Measurements from ENCODE around the gene SMNDC1. TPM values are rescaled to one million over a fixed set of nuclear protein-coding genes. Genes with fewer than 3 reads are reported as not detected.

The SMNDC1 gene
- total and polyA plus RNA-seq, 7 donors: 16.3 to 38.0 (median 24.4) TPM

DNA sequence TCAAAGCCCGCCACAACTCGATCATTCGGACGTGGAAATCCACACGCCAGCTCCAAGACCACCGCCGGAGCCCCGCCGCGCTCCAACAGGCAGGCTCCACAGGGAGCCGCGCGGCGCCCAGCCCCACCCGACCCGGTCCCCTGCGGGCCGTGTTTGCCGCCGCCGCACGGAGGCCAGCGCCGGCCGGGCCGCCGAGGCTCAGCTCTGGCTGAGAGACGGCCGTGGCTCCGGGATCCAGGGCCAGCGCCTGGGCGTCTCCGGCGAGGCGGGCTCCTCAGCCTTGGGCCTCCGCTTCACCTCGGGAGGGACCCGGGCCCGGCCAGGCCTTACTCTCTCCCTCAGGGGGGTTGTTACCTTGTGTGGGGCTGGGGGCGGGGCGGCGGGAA is 333 bp downstream of the SMNDC1 start:
- Histone ChIP-seq H3K4me1 (peaks cover 56% of the 10 kb centered on the region), H3K27me3 (ENCODE audit: insufficient read depth in 3 of 3, low read length in 2 of 3) (no peaks in the 10 kb centered on the region), H3K27ac (peak overlapping the region; percentile 88), H3K36me3 (ENCODE audit: insufficient read depth in 1 of 2, low read depth in 1 of 2) (peaks cover 7 to 41% of the 10 kb centered on the region in 2 donors), H3K9me3 (no peaks in the 10 kb centered on the region), H3K4me3 (peak overlapping the region; percentile 74)
- ATAC-seq (peak; percentile 69 to 80 (median 71)), DNase-seq (no peak)
- TF ChIP-seq, protein P1, sequence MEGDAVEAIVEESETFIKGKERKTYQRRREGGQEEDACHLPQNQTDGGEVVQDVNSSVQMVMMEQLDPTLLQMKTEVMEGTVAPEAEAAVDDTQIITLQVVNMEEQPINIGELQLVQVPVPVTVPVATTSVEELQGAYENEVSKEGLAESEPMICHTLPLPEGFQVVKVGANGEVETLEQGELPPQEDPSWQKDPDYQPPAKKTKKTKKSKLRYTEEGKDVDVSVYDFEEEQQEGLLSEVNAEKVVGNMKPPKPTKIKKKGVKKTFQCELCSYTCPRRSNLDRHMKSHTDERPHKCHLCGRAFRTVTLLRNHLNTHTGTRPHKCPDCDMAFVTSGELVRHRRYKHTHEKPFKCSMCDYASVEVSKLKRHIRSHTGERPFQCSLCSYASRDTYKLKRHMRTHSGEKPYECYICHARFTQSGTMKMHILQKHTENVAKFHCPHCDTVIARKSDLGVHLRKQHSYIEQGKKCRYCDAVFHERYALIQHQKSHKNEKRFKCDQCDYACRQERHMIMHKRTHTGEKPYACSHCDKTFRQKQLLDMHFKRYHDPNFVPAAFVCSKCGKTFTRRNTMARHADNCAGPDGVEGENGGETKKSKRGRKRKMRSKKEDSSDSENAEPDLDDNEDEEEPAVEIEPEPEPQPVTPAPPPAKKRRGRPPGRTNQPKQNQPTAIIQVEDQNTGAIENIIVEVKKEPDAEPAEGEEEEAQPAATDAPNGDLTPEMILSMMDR (IDR thresholded peaks at IDR 0.05): no peak
- intact Hi-C loops (cut with DNase I): loop anchor here in 1 of 2 donors (2.0 kb wide), 1 partner anchor 78 kb away; no protein-coding TSS in a partner anchor
- WGBS, 3 donors: 0 to 1% (median 0%) methylated on average over 32 to 42 of the region's 42 CpGs

DNA sequence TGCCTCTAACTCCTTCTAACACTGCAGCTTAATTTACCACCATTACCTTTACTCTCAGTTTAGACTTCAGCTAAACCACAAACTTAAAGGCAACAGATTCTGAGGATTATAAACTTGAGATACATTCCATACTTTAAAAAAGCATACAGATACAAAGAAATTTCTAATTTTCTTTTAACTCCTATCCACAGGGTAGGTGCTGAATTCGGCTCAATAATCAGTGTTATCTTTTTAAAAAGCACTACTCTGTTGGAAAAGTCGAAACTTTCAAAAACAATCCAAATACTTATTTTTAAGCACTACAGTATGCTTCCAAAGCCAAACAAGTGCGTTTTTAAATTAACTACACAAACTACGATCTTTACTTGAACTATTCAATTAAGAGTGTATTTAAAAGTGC is 1.0 kb downstream of the SMNDC1 start:
- no peak overlapping the region for H3K27ac ChIP-seq
- TF ChIP-seq, protein P1 (IDR thresholded peaks at IDR 0.05): no peak
- ATAC-seq (no peak), DNase-seq (no peak)
- no peaks in the 10 kb centered on the region for H3K9me3 ChIP-seq
- H3K27me3 ChIP-seq (ENCODE audit: insufficient read depth in 3 of 3, low read length in 2 of 3): no peaks in the 10 kb centered on the region
- 9 to 12% (median 10%) methylated on average over 4 of the region's 4 CpGs for WGBS, 3 donors
- H3K36me3 ChIP-seq (ENCODE audit: insufficient read depth in 1 of 2, low read depth in 1 of 2): peaks cover 7 to 48% of the 10 kb centered on the region in 2 donors
- H3K4me1 ChIP-seq: peaks cover 63% of the 10 kb centered on the region
- H3K4me3 ChIP-seq: peak overlapping the region; percentile 74
- intact Hi-C loops (cut with DNase I): loop anchor here in 1 of 2 donors (2.0 kb wide), 1 partner anchor 77 kb away; no protein-coding TSS in a partner anchor

DNA sequence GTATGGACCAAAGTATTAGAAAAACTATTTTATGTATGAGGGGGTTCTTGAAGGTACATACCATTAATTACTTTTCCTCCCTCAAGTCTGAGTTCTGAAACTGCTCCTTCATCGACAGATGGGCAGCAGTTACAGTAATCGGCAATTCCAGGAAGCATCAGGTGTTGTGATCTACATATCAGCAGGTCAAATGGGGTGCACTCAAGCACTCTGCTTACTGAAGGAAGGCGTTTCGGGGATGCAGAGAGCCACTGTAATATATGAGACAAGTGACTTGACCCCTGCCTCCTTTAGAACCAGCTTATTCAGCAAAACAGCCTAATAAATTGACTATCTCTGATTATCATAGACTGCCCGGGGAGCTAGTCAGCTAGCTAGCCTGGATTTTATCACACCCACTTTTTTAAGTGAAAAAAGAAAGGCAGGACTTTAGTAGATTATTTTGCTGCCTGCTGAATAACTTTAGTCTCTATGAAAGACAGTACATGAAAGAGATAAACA is 4.2 kb downstream of the SMNDC1 start:
- no peaks in the 10 kb centered on the region for H3K9me3 ChIP-seq
- peaks cover 65% of the 10 kb centered on the region for H3K4me1 ChIP-seq
- H3K27me3 ChIP-seq (ENCODE audit: insufficient read depth in 3 of 3, low read length in 2 of 3): no peaks in the 10 kb centered on the region
- 44 to 59% (median 46%) methylated on average over 5 of the region's 5 CpGs for WGBS, 3 donors
- H3K4me3 ChIP-seq: no peak overlapping the region
- DNase-seq: no peak
- intact Hi-C loops (cut with DNase I): no loop called here
- ATAC-seq: no peak
- TF ChIP-seq, protein P1 (IDR thresholded peaks at IDR 0.05): no peak
- peak overlapping the region; percentile 27 for H3K27ac ChIP-seq
- peaks cover 15 to 80% of the 10 kb centered on the region in 2 donors for H3K36me3 ChIP-seq (ENCODE audit: insufficient read depth in 1 of 2, low read depth in 1 of 2)

DNA sequence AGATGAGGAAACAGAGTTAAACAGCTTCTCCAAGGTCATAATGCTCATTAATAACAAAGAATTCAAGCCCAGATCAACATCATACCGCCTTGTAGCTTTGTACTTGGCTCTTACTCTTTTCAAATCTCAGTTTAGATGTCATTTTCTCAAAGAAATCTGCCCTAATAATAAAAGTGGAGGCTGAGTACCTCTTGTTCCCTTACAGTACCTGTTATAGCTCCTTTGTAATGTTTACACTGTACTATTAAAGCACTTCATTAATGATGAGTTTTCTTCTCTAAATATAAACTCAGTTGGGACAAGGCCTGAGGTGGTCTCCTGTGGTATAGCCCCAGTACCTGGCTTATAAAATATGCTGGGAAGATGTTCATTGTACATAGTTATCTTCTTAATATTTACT is 7.8 kb downstream of the SMNDC1 start:
- intact Hi-C loops (cut with DNase I): no loop called here
- H3K27ac ChIP-seq: no peak overlapping the region
- ATAC-seq: no peak

More for the DNA sequence above, 7.8 kb downstream of the SMNDC1 start:
- no peaks in the 10 kb centered on the region for H3K27me3 ChIP-seq (ENCODE audit: insufficient read depth in 3 of 3, low read length in 2 of 3)
- TF ChIP-seq, protein P1 (IDR thresholded peaks at IDR 0.05): no peak
- WGBS, 3 donors: 85 to 89% (median 87%) methylated on average over 1 of the region's 1 CpG
- H3K4me3 ChIP-seq: no peak overlapping the region
- no peak for DNase-seq
- H3K36me3 ChIP-seq (ENCODE audit: insufficient read depth in 1 of 2, low read depth in 1 of 2): peaks cover 14 to 100% of the 10 kb centered on the region in 2 donors
- H3K9me3 ChIP-seq: no peaks in the 10 kb centered on the region
- H3K4me1 ChIP-seq: peaks cover 47% of the 10 kb centered on the region

Measured in psoas muscle (tissue), 8 donors.